Measurements from ENCODE around the gene RAP2A.

The RAP2A gene

GRCh38 chr13:97430296-97430695, 3.7 kb upstream of the RAP2A start:
- no peak for TF ChIP-seq TAF1 (IDR thresholded peaks at IDR 0.05; ENCODE audit: borderline replicate concordance, insufficient read depth, low read length)
- TF ChIP-seq SIN3A (IDR thresholded peaks at IDR 0.05; ENCODE audit: borderline replicate concordance, insufficient read depth, low read length), result no peak
- TF ChIP-seq FOXP2 (optimal IDR thresholded peaks at IDR 0.05; ENCODE audit: borderline replicate concordance, extremely low read depth, extremely low read length, insufficient read depth), result no peak
- no peak for TF ChIP-seq POLR2AphosphoS5 (IDR thresholded peaks at IDR 0.05; ENCODE audit: low read depth, low read length)
- TF ChIP-seq REST (IDR thresholded peaks at IDR 0.05; ENCODE audit: insufficient read depth in 1 of 2, low read depth in 2 of 2, low read length in 2 of 2), result no peak

GRCh38 chr13:97431171-97431764, 2.7 kb upstream of the RAP2A start:
- TF ChIP-seq FOXP2 (optimal IDR thresholded peaks at IDR 0.05; ENCODE audit: borderline replicate concordance, extremely low read depth, extremely low read length, insufficient read depth) (no peak), POLR2AphosphoS5 (IDR thresholded peaks at IDR 0.05; ENCODE audit: low read depth, low read length) (no peak), SIN3A (IDR thresholded peaks at IDR 0.05; ENCODE audit: borderline replicate concordance, insufficient read depth, low read length) (no peak), REST (IDR thresholded peaks at IDR 0.05; ENCODE audit: insufficient read depth in 1 of 2, low read depth in 2 of 2, low read length in 2 of 2) (no peak), TAF1 (IDR thresholded peaks at IDR 0.05; ENCODE audit: borderline replicate concordance, insufficient read depth, low read length) (no peak)

GRCh38 chr13:97432232-97432916, 1.6 kb upstream of the RAP2A start:
- no peak for TF ChIP-seq TAF1 (IDR thresholded peaks at IDR 0.05; ENCODE audit: borderline replicate concordance, insufficient read depth, low read length)
- peak; percentile 74 for TF ChIP-seq POLR2AphosphoS5 (IDR thresholded peaks at IDR 0.05; ENCODE audit: low read depth, low read length)

- TF ChIP-seq REST (IDR thresholded peaks at IDR 0.05; ENCODE audit: insufficient read depth in 1 of 2, low read depth in 2 of 2, low read length in 2 of 2) (no peak), FOXP2 (optimal IDR thresholded peaks at IDR 0.05; ENCODE audit: borderline replicate concordance, extremely low read depth, extremely low read length, insufficient read depth) (peak; percentile 19), SIN3A (IDR thresholded peaks at IDR 0.05; ENCODE audit: borderline replicate concordance, insufficient read depth, low read length) (0 out of 2 replicates have a peak, but pooled peaks have one; percentile 15)
These were observed 847 bp upstream of the RAP2A start for GRCh38 chr13:97432917-97433726.

- TF ChIP-seq POLR2AphosphoS5 (IDR thresholded peaks at IDR 0.05; ENCODE audit: low read depth, low read length) (no peak), SIN3A (IDR thresholded peaks at IDR 0.05; ENCODE audit: borderline replicate concordance, insufficient read depth, low read length) (no peak), FOXP2 (optimal IDR thresholded peaks at IDR 0.05; ENCODE audit: borderline replicate concordance, extremely low read depth, extremely low read length, insufficient read depth) (no peak)
These were observed 630 bp downstream of the RAP2A start for GRCh38 chr13:97434397-97435201.

Data from PFSK-1 (cell line).